Ishikawa (cell line): ENCODE results near the gene BANF2.

Source experiments
- CEBPB ChIP-seq: IDR thresholded peaks from 2 replicates; pipeline ENCODE4 v1.6.1; 2012
- CREB1 ChIP-seq: IDR thresholded peaks from 2 replicates; pipeline ENCODE4 v1.6.1; 2012; ENCODE audit warnings: low read depth
- EGR1 ChIP-seq: IDR thresholded peaks from 2 replicates; pipeline ENCODE4 v1.6.1; 2012
- EP300 ChIP-seq: IDR thresholded peaks from 2 replicates; pipeline ENCODE4 v1.6.1; 2012; ENCODE audit warnings: borderline replicate concordance
- FOXM1 ChIP-seq: IDR thresholded peaks from 2 replicates; pipeline ENCODE4 v1.6.1; 2012; ENCODE audit warnings: low read depth, borderline replicate concordance
- MAX ChIP-seq: IDR thresholded peaks from 2 replicates; pipeline ENCODE4 v1.6.1; 2012
- NFIC ChIP-seq: IDR thresholded peaks from 2 replicates; pipeline ENCODE4 v1.6.1; 2012
- RAD21 ChIP-seq: IDR thresholded peaks from 2 replicates; pipeline ENCODE4 v1.6.1; 2012; ENCODE audit warnings: low read depth
- REST ChIP-seq: IDR thresholded peaks from 2 replicates; pipeline ENCODE4 v1.6.1; 2012; ENCODE audit warnings: low read depth, mild to moderate bottlenecking
- TAF1 ChIP-seq: IDR thresholded peaks from 2 replicates; pipeline ENCODE4 v1.6.1; 2012; ENCODE audit warnings: low read depth, mild to moderate bottlenecking
- TCF12 ChIP-seq: IDR thresholded peaks from 2 replicates; pipeline ENCODE4 v1.6.1; 2012; ENCODE audit warnings: low read depth
- TEAD4 ChIP-seq: IDR thresholded peaks from 2 replicates; pipeline ENCODE4 v1.6.1; 2012
- USF1 ChIP-seq: IDR thresholded peaks from 2 replicates; pipeline ENCODE4 v1.6.1; 2012
- YY1 ChIP-seq: IDR thresholded peaks from 2 replicates; pipeline ENCODE4 v1.6.1; 2012; ENCODE audit warnings: low read depth
- ZBTB7A ChIP-seq: IDR thresholded peaks from 2 replicates; pipeline ENCODE4 v1.6.1; 2012; ENCODE audit warnings: low read depth

The BANF2 gene

GRCh38 chr20:17742731-17743130 lies 43.0 kb downstream of the BANF2 start:
- TF ChIP-seq NFIC (no peak), TCF12 (no peak), REST (no peak), TEAD4 (no peak), ZBTB7A (no peak), EGR1 (no peak), USF1 (no peak), CEBPB (no peak), MAX (no peak), TAF1 (no peak), YY1 (no peak), RAD21 (no peak), FOXM1 (no peak), CREB1 (no peak)

- TF ChIP-seq EP300, result no peak
- no peak for TF ChIP-seq MAX
- TF ChIP-seq CEBPB, result no peak
- TF ChIP-seq CREB1, result no peak
- no peak for TF ChIP-seq TCF12
- TF ChIP-seq FOXM1, result no peak
- no peak for TF ChIP-seq YY1
- no peak for TF ChIP-seq USF1
- TF ChIP-seq EGR1, result no peak
- TF ChIP-seq TEAD4, result no peak
- TF ChIP-seq ZBTB7A, result no peak
- no peak for TF ChIP-seq NFIC
Measured at GRCh38 chr20:17743677-17744076, 43.9 kb downstream of the BANF2 start.

- no peak for TF ChIP-seq EP300
- no peak for TF ChIP-seq FOXM1
- no peak for TF ChIP-seq NFIC
- TF ChIP-seq REST, result no peak; the same call in 1 of the 2 replicates
- no peak for TF ChIP-seq EGR1
- no peak for TF ChIP-seq YY1
Measured at GRCh38 chr20:17747431-17747846, 47.7 kb downstream of the BANF2 start.

- TF ChIP-seq NFIC (no peak), TAF1 (no peak), FOXM1 (no peak), USF1 (no peak), ZBTB7A (no peak)
Measured at GRCh38 chr20:17748279-17748678, 48.5 kb downstream of the BANF2 start.

GRCh38 chr20:17749626-17749977 lies 49.8 kb downstream of the BANF2 start:
- no peak for TF ChIP-seq CEBPB
- no peak for TF ChIP-seq USF1
- TF ChIP-seq RAD21, result no peak
- TF ChIP-seq YY1, result no peak
- TF ChIP-seq EP300, result no peak
- no peak for TF ChIP-seq MAX
- TF ChIP-seq TEAD4, result no peak
- no peak for TF ChIP-seq FOXM1
- TF ChIP-seq ZBTB7A, result no peak
- TF ChIP-seq TAF1, result no peak
- TF ChIP-seq TCF12, result no peak
- TF ChIP-seq REST, result no peak
- TF ChIP-seq EGR1, result no peak
- TF ChIP-seq NFIC, result no peak
- TF ChIP-seq CREB1, result no peak
